ENCODE measurements around the gene HCRTR2.
"Not testable (repeated sequence)": the region's sequence is repeated elsewhere in the genome, so short reads cannot be mapped to it uniquely, and the experiment has no call there.

The HCRTR2 gene

DNA sequence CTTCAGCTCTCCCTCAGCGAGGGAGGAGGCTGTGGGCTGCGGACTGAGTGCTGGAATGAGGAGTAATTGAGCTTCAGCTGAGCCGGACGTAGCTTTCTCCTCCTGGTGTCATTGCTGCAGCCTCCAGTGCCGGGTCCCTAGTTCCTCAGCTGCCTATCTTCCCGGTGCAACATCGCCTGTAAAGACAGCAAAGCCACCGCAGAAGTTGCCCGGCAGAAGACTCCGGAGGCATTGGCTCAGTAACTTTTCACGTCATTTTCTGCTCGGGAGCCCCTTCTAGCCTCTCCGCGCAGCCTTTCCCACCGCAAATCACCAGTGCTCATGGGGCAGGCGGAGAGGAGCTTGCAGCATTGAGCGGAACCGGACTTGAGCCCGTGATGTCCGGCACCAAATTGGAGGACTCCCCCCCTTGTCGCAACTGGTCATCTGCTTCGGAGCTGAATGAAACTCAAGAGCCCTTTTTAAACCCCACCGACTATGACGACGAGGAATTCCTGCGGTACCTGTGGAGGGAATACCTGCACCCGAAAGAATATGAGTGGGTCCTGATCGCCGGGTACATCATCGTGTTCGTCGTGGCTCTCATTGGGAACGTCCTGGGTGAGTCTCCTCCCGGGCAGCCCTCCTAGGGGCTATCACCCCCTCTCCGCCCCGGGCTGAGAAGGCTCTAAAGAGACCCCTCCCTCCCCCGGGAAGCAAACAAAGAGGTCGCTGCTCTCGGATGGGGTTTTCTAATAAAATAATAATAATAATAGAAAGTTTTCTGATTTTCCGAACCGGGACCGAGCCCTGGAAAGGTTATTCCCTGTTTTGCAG, at the start of gene HCRTR2:
Gene HCRTR2 (plus strand): TSS at position 305 of the 816 bp plus-strand sequence. CDS start 73 bp downstream, at position 378.
- peak; percentile 70 for DNase-seq

DNA sequence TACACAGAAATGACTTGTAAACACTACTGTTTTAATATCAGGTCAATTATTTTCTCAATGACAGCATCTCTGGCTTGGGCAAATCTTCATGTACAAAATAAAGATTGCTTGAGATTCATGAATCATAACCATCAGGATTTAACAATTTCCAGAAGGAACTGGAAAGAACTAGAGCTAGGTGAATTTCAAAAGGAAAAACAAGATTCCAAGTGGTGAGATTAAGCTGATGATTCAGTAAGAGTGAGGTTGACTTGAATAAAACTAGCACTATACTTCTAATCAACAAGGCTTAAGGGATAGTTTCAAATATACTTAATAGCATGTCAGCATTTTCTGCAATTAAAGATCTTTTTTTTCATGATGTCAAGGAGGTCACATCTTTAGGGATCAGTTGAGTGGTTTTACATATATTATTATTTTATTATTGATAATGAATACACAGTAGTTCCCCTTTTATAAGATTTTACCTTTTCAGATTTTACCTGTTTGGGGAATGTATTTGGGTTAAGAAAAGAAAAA, 43.5 kb upstream of the HCRTR2 start:
- no peak for DNase-seq

GRCh38 chr6:55131616-55132015, 42.7 kb upstream of the HCRTR2 start:
- DNase-seq: no peak

DNA sequence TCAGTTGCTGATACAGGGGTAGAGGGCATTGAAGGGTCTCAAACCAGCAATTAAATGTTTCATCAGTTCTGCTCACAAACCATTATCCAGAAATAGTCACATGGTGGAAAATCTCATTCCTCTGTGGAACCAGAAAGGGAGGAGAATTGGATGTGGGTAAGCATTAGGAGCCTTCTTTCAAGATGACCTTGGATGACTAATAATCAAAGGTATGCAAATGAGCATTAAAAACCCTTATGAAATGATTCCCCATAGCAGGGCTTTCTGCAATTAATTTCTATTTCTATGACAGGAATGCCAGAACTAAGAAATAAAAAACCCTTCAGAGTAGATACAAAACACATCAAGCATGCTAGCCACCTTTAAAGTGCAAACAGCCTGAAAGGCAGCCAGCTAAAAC, 37.4 kb upstream of the HCRTR2 start:
- no peak for DNase-seq

- DNase-seq: no peak
These were observed 36.2 kb upstream of the HCRTR2 start for GRCh38 chr6:55137929-55138693.

- no peak for DNase-seq
These were observed 32.7 kb upstream of the HCRTR2 start for GRCh38 chr6:55141611-55142010.

DNA sequence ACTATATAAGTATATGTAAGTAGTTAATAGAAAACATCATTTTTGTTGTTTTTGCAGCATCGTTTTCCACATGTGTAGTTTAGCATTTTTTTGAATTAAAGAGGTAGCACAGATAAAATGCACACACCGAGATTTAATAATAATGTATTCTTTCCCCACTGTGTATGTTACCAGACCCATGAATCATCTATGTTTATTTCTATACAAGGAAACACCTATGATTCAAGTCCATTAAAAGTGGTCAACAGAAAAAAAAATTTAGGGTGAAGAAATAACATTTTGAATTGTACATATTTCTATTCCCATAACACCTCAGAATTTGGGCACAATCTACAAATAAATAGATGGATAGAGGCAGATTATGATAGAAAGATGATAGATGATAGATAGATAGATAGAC, 31.7 kb upstream of the HCRTR2 start:
- DNase-seq: no peak

DNA sequence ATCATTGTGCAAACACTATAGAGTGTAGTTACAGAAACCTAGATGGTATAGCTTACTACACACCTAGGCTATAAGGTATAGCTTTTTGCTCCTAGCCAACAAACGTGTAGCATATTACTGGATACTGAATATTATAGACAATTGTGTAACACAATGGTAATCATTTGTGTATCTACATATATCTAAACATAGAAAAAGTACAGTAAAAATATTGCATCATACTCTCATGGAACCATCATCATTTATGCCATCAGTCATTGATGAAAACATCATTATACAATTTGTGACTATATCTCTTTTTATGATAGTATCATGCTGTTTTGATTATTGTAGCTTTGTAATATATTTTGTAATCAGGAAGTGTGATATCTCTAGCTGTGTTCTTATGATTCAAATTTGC, 21.0 kb upstream of the HCRTR2 start:
- DNase-seq: no peak

DNA sequence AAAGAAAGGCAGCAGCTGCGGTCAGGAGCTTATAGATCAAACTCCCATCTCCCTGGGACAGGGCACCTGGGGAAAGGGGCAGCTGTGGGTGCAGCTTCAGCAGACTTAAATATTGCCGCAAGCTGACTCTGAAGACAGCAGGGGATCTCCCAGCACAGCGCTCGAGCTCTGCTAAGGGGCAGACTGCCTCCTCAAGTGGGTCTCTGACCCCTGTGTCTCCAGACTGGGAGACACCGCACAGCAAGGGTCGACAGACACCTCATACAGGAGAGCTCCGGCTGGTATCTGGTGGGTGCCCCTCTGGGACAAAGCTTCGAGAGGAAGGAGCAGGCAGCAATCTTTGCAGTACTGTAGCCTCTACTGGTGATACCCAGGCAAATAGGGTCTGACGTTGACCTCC, 15.5 kb upstream of the HCRTR2 start:
- not testable (repeated sequence) for DNase-seq

DNA sequence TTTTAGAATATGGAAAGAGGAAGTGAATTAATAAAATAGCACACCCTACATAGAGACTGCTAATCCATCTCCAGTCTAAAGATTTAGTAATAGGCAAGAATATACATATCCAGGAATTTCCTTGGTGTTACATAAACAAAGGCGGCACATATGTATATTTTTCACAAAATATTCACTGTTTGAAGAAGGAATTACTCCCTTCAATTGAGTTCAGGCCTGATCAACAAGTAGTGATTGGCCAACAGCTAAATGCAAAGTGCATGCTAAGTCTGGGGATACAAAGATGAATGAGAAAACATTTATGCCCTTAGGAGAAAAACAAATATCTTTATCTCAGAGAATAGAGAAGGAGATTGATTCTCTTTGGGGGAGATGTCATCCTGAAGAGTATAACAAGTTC, 6.5 kb upstream of the HCRTR2 start:
- DNase-seq: no peak

- DNase-seq: no peak
These were observed 1.0 kb downstream of the HCRTR2 start for GRCh38 chr6:55175078-55176049.

DNA sequence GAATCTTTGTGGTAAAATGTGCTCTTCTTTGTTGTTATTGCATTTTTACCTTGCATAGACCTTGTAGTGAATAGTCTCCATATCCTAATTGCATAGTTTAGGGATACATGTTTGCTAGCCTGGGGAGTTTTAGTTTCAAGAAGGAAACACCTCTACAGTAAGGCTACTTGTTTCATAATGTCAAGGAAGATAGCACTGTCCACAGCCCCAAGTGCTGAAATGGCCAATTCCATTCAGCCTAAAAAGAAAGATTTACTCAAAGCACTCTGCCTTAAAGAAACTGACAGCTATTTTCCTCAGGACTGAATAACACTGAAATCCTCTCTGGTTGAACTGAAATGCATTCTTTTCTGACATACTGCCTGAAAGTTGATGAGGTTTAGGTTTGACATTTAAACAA, 2.6 kb downstream of the HCRTR2 start:
- DNase-seq: no peak

GRCh38 chr6:55180258-55180657, 5.9 kb downstream of the HCRTR2 start:
- DNase-seq: no peak

DNA sequence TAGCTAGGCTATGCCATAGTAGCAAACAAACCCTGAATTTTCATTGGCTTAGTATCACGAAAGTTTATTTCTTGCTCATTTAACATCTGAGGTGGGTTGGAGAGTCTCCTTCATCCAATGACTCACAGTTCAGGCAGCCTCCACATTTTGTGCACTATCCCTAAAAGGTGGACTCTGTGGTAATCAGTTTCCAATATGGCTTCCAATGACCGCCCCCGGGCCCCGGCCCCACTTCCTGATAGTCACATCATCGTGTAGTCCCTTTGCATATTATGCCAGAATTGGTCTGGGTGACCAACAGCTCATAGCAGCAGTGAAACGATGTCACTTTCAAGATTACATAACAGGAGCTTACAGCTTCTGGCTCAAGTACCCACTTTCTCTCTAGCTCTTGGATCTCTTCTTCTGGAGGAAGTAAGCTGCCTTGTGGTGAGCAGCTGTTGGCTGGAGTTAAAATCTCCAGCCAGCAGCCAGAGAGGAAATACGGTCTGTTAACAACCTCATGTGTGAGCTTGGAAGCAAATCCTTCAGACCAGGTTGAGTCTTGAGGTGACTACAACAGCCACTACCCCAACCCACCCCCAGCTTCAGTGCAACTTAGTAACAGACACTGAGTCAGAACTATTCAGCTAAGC, 7.8 kb downstream of the HCRTR2 start:
- DNase-seq: no peak

GRCh38 chr6:55184782-55185530, 10.6 kb downstream of the HCRTR2 start:
- no peak for DNase-seq

DNA sequence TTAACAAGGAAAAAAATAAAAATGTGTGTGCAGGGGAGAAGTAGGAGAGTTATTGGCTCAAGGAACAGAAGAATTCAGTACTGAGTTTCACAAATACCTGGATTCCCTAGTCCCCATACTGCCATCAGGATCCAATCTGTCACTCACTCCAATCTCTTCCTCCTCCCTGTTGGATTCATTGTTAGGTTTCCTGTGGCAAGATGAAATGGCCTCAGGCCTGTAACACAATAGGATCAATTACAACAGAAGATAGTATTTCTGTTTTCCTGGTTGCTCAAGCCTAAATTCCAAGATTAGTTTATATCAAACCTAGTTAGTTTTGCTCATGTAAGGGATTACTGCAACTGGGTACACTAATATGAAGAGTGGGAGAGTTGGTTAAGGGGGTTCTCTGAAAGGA, 24.4 kb downstream of the HCRTR2 start:
- no peak for DNase-seq

- no peak for DNase-seq
These were observed 24.9 kb downstream of the HCRTR2 start for GRCh38 chr6:55199239-55199638.

DNA sequence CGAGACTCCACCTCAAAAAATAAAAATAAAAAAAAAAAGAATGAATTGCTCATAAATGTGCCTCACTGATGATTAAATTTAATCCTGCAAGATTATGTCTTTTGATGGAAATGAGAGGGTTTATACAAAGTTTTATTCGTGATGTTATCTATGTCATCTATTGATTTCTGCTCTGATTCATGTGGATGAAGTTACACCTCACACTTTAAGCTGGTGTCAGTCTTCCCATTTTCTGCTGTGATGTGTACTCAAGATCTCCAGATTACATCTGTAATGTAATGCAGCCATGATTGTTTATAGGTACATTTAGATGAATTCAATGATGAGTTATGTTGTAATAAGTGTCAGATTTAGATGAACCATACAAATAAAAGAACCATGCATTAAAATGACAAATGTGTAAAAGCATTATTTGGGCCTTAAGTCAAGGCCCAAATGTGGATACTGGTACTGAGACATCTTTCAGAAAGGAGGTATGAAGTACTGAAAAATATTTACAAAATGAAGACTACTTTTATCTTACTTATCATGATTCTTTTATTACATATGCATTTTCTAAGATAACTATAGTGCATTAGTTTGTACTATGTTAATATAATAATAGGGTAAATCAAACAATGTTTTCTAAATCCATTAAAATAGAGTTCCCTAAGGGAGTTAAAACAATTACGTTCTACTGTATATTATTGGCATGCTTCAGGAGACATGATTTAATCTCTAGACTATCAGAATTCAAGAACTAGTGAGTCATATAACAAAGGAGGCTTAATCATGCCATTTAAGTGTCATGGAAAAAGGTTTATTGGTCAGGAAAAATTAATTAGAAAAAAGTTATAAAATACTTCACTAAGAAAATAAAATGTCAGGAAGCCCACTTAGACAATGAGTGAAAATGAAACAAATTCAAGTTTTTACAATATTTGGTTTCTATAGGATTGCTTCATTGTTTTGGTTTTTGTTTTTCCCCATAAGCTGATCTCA, 34.5 kb downstream of the HCRTR2 start:
- no peak for DNase-seq

GRCh38 chr6:55210952-55211351, 36.6 kb downstream of the HCRTR2 start:
- DNase-seq: no peak

DNA sequence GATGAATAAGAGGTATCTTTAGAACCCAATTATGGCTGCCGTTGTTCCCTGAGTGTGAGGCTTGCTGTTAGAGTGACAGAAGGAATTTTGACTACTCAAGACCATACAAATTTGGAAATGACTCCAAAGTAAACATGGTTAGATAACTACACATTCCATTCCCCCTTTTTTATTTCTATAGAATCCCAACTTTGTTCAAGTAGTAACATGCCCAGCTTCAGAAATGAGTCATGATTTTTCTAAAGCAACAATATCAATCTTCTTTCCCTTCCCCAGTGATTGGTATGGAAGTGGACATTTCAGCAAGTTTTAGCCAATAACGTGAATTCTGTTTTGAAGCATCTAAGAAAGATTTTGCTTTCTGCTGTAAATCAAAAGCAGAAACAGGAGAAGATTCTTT, 37.8 kb downstream of the HCRTR2 start:
- no peak for DNase-seq

All from islet precursor cell (in vitro differentiated cells).